NCI-H146 treated with DMSO at 0.1 percent for 48 hours (cell line): ENCODE results near the gene GPR180.

ENCODE experiments used
- DNase-seq: peaks from one replicate; lab custom pipeline; 2025; ENCODE audit not compliant: unreplicated experiment; lab: John Stamatoyannopoulos, UW

Gene GPR180

GRCh38 chr13:94601446-94602431 lies at the start of gene GPR180:
TSS of gene GPR180 (plus strand) at chr13:94601857. CDS start at chr13:94601928, 71 bp downstream.
- peak; percentile 92 for DNase-seq

- DNase-seq, result no peak
These were observed 49.6 kb upstream of the GPR180 start for GRCh38 chr13:94552095-94552494.

GRCh38 chr13:94553766-94554165 lies 47.9 kb upstream of the GPR180 start:
- no peak for DNase-seq

- no peak for DNase-seq
These were observed 45.6 kb upstream of the GPR180 start for GRCh38 chr13:94556041-94556440.

GRCh38 chr13:94556621-94557020 lies 45.0 kb upstream of the GPR180 start:
- no peak for DNase-seq

GRCh38 chr13:94557684-94558235 lies 43.9 kb upstream of the GPR180 start:
- DNase-seq, result no peak

- DNase-seq, result no peak
These were observed 42.9 kb upstream of the GPR180 start for GRCh38 chr13:94558716-94559115.

- DNase-seq, result no peak
These were observed 42.3 kb upstream of the GPR180 start for GRCh38 chr13:94559222-94559795.

- no peak for DNase-seq
These were observed 41.5 kb upstream of the GPR180 start for GRCh38 chr13:94560116-94560515.

GRCh38 chr13:94561126-94561525 lies 40.5 kb upstream of the GPR180 start:
- no peak for DNase-seq

GRCh38 chr13:94567581-94567980 lies 34.1 kb upstream of the GPR180 start:
- DNase-seq, result no peak

- no peak for DNase-seq
These were observed 33.2 kb upstream of the GPR180 start for GRCh38 chr13:94568443-94568842.

GRCh38 chr13:94569615-94570014 lies 32.0 kb upstream of the GPR180 start:
- no peak for DNase-seq

- DNase-seq, result no peak
These were observed 22.6 kb upstream of the GPR180 start for GRCh38 chr13:94579063-94579462.

GRCh38 chr13:94583926-94584325 lies 17.7 kb upstream of the GPR180 start:
- DNase-seq, result no peak

GRCh38 chr13:94585543-94586101 lies 16.0 kb upstream of the GPR180 start:
- DNase-seq, result no peak

GRCh38 chr13:94586371-94586770 lies 15.3 kb upstream of the GPR180 start:
- DNase-seq, result no peak

- DNase-seq, result no peak
These were observed 13.1 kb upstream of the GPR180 start for GRCh38 chr13:94588541-94588940.

GRCh38 chr13:94590744-94591143 lies 10.9 kb upstream of the GPR180 start:
- no peak for DNase-seq

GRCh38 chr13:94595001-94595949 lies 6.4 kb upstream of the GPR180 start:
- DNase-seq, result peak; percentile 19
